Karpas-422 (cell line): ENCODE results near the gene MTRF1. TPM values are rescaled to one million over a fixed set of nuclear protein-coding genes. Genes with fewer than 3 reads are reported as not detected.

Experiments used
- DNase-seq: peaks from one replicate; pipeline ENCODE4 v3.0.0-alpha.2; 2015
- H2AFZ ChIP-seq: fragments of 200-600 bp; sonication (generic); 2 replicates; pipeline ENCODE4 v1.6.1; 2014; ENCODE audit warnings: antibody characterized with exemption, low read length, mixed read lengths
- H3K27ac ChIP-seq: fragments of 200-600 bp; sonication (generic); 2 replicates; pipeline ENCODE4 v1.5.1; 2014; ENCODE audit warnings: mild to moderate bottlenecking, low read length, moderate library complexity
- H3K27me3 ChIP-seq: fragments of 200-600 bp; sonication (generic); 2 replicates; pipeline ENCODE4 v1.6.1; 2014; ENCODE audit warnings: low read length, mixed read lengths
- H3K36me3 ChIP-seq: fragments of 200-600 bp; sonication (generic); 2 replicates; pipeline ENCODE4 v1.6.1; 2014; ENCODE audit warnings: low read length, mixed read lengths; ENCODE audit not compliant: insufficient read depth
- H3K4me1 ChIP-seq: fragments of 200-600 bp; sonication (generic); 2 replicates; pipeline ENCODE4 v1.6.1; 2014; ENCODE audit warnings: mild to moderate bottlenecking, low read length, mixed read lengths
- H3K4me2 ChIP-seq: fragments of 200-600 bp; sonication (generic); 2 replicates; pipeline ENCODE4 v1.6.1; 2014; ENCODE audit warnings: low read length, low read depth, mild to moderate bottlenecking; ENCODE audit not compliant: poor library complexity, severe bottlenecking
- H3K4me3 ChIP-seq: fragments of 200-600 bp; sonication (generic); 2 replicates; pipeline ENCODE4 v1.5.1; 2014; ENCODE audit warnings: mild to moderate bottlenecking, antibody characterized with exemption, low read length, mixed read lengths
- H3K79me2 ChIP-seq: fragments of 200-600 bp; sonication (generic); 2 replicates; pipeline ENCODE4 v1.6.1; 2014; ENCODE audit warnings: mild to moderate bottlenecking, low read length, mixed read lengths
- H3K9ac ChIP-seq: fragments of 200-600 bp; sonication (generic); 2 replicates; pipeline ENCODE4 v1.6.0; 2014; ENCODE audit warnings: low read length
- H3K9me2 ChIP-seq: fragments of 200-600 bp; sonication (generic), shearing (Covaris generic); replicated peaks from 2 replicates; pipeline ENCODE4 v1.6.0; 2014; ENCODE audit warnings: mild to moderate bottlenecking, low read length, moderate library complexity; ENCODE audit not compliant: insufficient read depth
- H3K9me3 ChIP-seq: fragments of 300-700, 200-600 bp; sonication (generic); 2 replicates; pipeline ENCODE4 v1.6.1; 2014; ENCODE audit warnings: low read length, mixed read lengths
- H4K20me1 ChIP-seq: fragments of 200-600 bp; sonication (generic); 2 replicates; pipeline ENCODE4 v1.6.1; 2014; ENCODE audit warnings: mild to moderate bottlenecking, antibody characterized with exemption, low read length, low read depth; ENCODE audit not compliant: insufficient read depth
- total RNA-seq: library from RNA; depleted of rRNA; stranded (reverse); fragments of >200 nt; shearing (Covaris generic); gene quantifications from 2 replicates; pipeline ENCODE4 v1.2.3, GENCODE V29; 2014; ENCODE audit warnings: low replicate concordance

The MTRF1 gene
- total RNA-seq, 1 experiment from 2014 or later, result 34.2 TPM

GRCh38 chr13:41211062-41211461 is 52.3 kb downstream of the MTRF1 start:
- H3K79me2 ChIP-seq, result no peaks in the 10 kb centered on the region

GRCh38 chr13:41206467-41206866 is 56.9 kb downstream of the MTRF1 start:
- Histone ChIP-seq H2AFZ (no peak overlapping the region), H3K9ac (no peak overlapping the region), H3K27me3 (no peaks in the 10 kb centered on the region), H3K9me3 (0 out of 2 replicates have a peak, but pooled peaks cover 3% of the 10 kb centered on the region), H3K79me2 (no peaks in the 10 kb centered on the region), H3K4me1 (no peaks in the 10 kb centered on the region), H3K4me2 (no peak overlapping the region), H3K27ac (no peak overlapping the region), H3K4me3 (no peak overlapping the region), H4K20me1 (no peaks in the 10 kb centered on the region), H3K36me3 (no peaks in the 10 kb centered on the region), H3K9me2 (no peaks in the 10 kb centered on the region)
- DNase-seq, result no peak

More at GRCh38 chr13:41211062-41211461, 52.3 kb downstream of the MTRF1 start:
- Histone ChIP-seq H3K9ac (no peak overlapping the region), H2AFZ (no peak overlapping the region), H3K27ac (no peak overlapping the region), H3K9me3 (0 out of 2 replicates have a peak, but pooled peaks cover 3% of the 10 kb centered on the region), H3K4me1 (no peaks in the 10 kb centered on the region), H3K27me3 (no peaks in the 10 kb centered on the region), H4K20me1 (no peaks in the 10 kb centered on the region), H3K4me3 (no peak overlapping the region), H3K4me2 (no peak overlapping the region), H3K9me2 (no peaks in the 10 kb centered on the region), H3K36me3 (no peaks in the 10 kb centered on the region)
- no peak for DNase-seq

- Histone ChIP-seq H2AFZ (no peak overlapping the region), H3K4me3 (no peak overlapping the region), H3K79me2 (no peaks in the 10 kb centered on the region), H4K20me1 (no peaks in the 10 kb centered on the region; the same call in 1 of the 2 replicates), H3K27ac (no peak overlapping the region), H3K9ac (no peak overlapping the region), H3K4me1 (peaks cover 18% of the 10 kb centered on the region), H3K27me3 (no peaks in the 10 kb centered on the region), H3K9me3 (no peaks in the 10 kb centered on the region), H3K4me2 (no peak overlapping the region), H3K36me3 (no peaks in the 10 kb centered on the region), H3K9me2 (no peaks in the 10 kb centered on the region)
- DNase-seq, result no peak
These were observed 59.6 kb downstream of the MTRF1 start for GRCh38 chr13:41203810-41204209.

GRCh38 chr13:41200126-41200525 is 63.2 kb downstream of the MTRF1 start:
- no peak for DNase-seq
- H3K79me2 ChIP-seq, result no peaks in the 10 kb centered on the region
- H3K4me3 ChIP-seq, result 0 out of 2 replicates have a peak overlapping the region, but pooled peaks have one; percentile 5
- H3K9me2 ChIP-seq, result no peaks in the 10 kb centered on the region
- H3K9ac ChIP-seq, result no peak overlapping the region
- H3K27ac ChIP-seq, result no peak overlapping the region
- no peaks in the 10 kb centered on the region for H3K27me3 ChIP-seq
- H3K4me1 ChIP-seq, result peaks cover 21% of the 10 kb centered on the region
- no peak overlapping the region for H2AFZ ChIP-seq
- no peaks in the 10 kb centered on the region for H3K36me3 ChIP-seq
- peak overlapping the region; percentile 46 for H3K4me2 ChIP-seq
- no peaks in the 10 kb centered on the region for H3K9me3 ChIP-seq
- no peaks in the 10 kb centered on the region; the same call in 1 of the 2 replicates for H4K20me1 ChIP-seq

GRCh38 chr13:41199526-41199925 is 63.9 kb downstream of the MTRF1 start:
- peak overlapping the region; percentile 46 for H3K4me2 ChIP-seq
- no peaks in the 10 kb centered on the region for H3K27me3 ChIP-seq
- 0 out of 2 replicates have a peak overlapping the region, but pooled peaks have one; percentile 5 for H3K4me3 ChIP-seq
- H3K9me2 ChIP-seq, result no peaks in the 10 kb centered on the region
- no peak overlapping the region for H2AFZ ChIP-seq
- no peaks in the 10 kb centered on the region for H3K36me3 ChIP-seq
- no peaks in the 10 kb centered on the region for H3K79me2 ChIP-seq
- H4K20me1 ChIP-seq, result no peaks in the 10 kb centered on the region; the same call in 1 of the 2 replicates
- H3K9me3 ChIP-seq, result no peaks in the 10 kb centered on the region
- H3K27ac ChIP-seq, result no peak overlapping the region
- no peak overlapping the region for H3K9ac ChIP-seq
- H3K4me1 ChIP-seq, result peaks cover 24% of the 10 kb centered on the region
- peak; percentile 83 for DNase-seq

GRCh38 chr13:41199079-41199478 is 64.3 kb downstream of the MTRF1 start:
- Histone ChIP-seq H3K9me3 (no peaks in the 10 kb centered on the region), H4K20me1 (no peaks in the 10 kb centered on the region; the same call in 1 of the 2 replicates), H3K4me2 (peak overlapping the region; percentile 46), H3K27me3 (no peaks in the 10 kb centered on the region), H3K9ac (no peak overlapping the region), H3K27ac (no peak overlapping the region), H3K36me3 (no peaks in the 10 kb centered on the region), H3K4me3 (no peak overlapping the region), H3K79me2 (no peaks in the 10 kb centered on the region), H2AFZ (no peak overlapping the region), H3K9me2 (no peaks in the 10 kb centered on the region), H3K4me1 (peaks cover 25% of the 10 kb centered on the region)
- no peak for DNase-seq

- Histone ChIP-seq H4K20me1 (no peaks in the 10 kb centered on the region; the same call in 1 of the 2 replicates), H3K79me2 (no peaks in the 10 kb centered on the region), H3K27ac (no peak overlapping the region), H3K27me3 (no peaks in the 10 kb centered on the region), H2AFZ (no peak overlapping the region), H3K36me3 (no peaks in the 10 kb centered on the region), H3K4me3 (no peak overlapping the region), H3K4me1 (peaks cover 31% of the 10 kb centered on the region), H3K9ac (no peak overlapping the region), H3K9me3 (no peaks in the 10 kb centered on the region), H3K4me2 (no peak overlapping the region), H3K9me2 (no peaks in the 10 kb centered on the region)
- DNase-seq, result peak; percentile 67
These were observed 66.8 kb downstream of the MTRF1 start for GRCh38 chr13:41196620-41197019.

GRCh38 chr13:41196011-41196410 is 67.4 kb downstream of the MTRF1 start:
- no peaks in the 10 kb centered on the region for H3K36me3 ChIP-seq
- H4K20me1 ChIP-seq, result no peaks in the 10 kb centered on the region; the same call in 1 of the 2 replicates
- peaks cover 31% of the 10 kb centered on the region for H3K4me1 ChIP-seq
- H2AFZ ChIP-seq, result no peak overlapping the region
- H3K4me2 ChIP-seq, result no peak overlapping the region
- H3K27me3 ChIP-seq, result no peaks in the 10 kb centered on the region
- no peaks in the 10 kb centered on the region for H3K9me2 ChIP-seq
- no peak for DNase-seq
- H3K9me3 ChIP-seq, result no peaks in the 10 kb centered on the region
- H3K27ac ChIP-seq, result no peak overlapping the region
- no peak overlapping the region for H3K9ac ChIP-seq
- H3K4me3 ChIP-seq, result no peak overlapping the region
- H3K79me2 ChIP-seq, result no peaks in the 10 kb centered on the region
